HepG2 (cell line): ENCODE measurements around the gene ARFGEF2. TPM values are rescaled to one million over a fixed set of nuclear protein-coding genes. Genes with fewer than 3 reads are reported as not detected.

ENCODE experiments used
- ARHGAP35 ChIP-seq: sonication (generic); formaldehyde crosslinking; IDR thresholded peaks from 2 replicates; pipeline ENCODE4 v1.9.0; 2022; ENCODE audit warnings: mild to moderate bottlenecking, inconsistent platforms, moderate library complexity, missing genetic modification reagents, borderline replicate concordance
- ATF5 ChIP-seq: sonication (generic); formaldehyde crosslinking; IDR thresholded peaks from 2 replicates; pipeline ENCODE4 v1.4.0; 2020; ENCODE audit warnings: mild to moderate bottlenecking, low read depth, missing genetic modification reagents
- BCL3 ChIP-seq: sonication (generic); formaldehyde crosslinking; IDR thresholded peaks from 2 replicates; pipeline ENCODE4 v1.5.1; 2020; ENCODE audit warnings: mild to moderate bottlenecking, missing genetic modification reagents, moderate library complexity
- DZIP1 ChIP-seq: sonication (generic); formaldehyde crosslinking; IDR thresholded peaks from 2 replicates; pipeline ENCODE4 v1.5.0; 2020; ENCODE audit warnings: mild to moderate bottlenecking, missing genetic modification reagents
- EP300 ChIP-seq, 3 experiments: sonication (generic) in 1 of 3; formaldehyde crosslinking in 1 of 3; IDR thresholded peaks; 2 replicates each; pipeline versions ENCODE4 v1.5.1 to v1.6.1; 2011 to 2020; ENCODE audit warnings: low read depth in 2 of 3, low read length in 2 of 3, borderline replicate concordance in 1 of 3, improper control_type of control experiment in 1 of 3, mild to moderate bottlenecking in 1 of 3, missing genetic modification reagents in 1 of 3, moderate library complexity in 1 of 3
- EZH2 ChIP-seq: conservative IDR thresholded peaks from 2 replicates; pipeline ENCODE4 v1.6.1; 2012; ENCODE audit warnings: mild to moderate bottlenecking, low read depth, low read length, moderate library complexity
- HOXA7 ChIP-seq: sonication (generic); formaldehyde crosslinking; IDR thresholded peaks from 2 replicates; pipeline ENCODE4 v1.8.1; 2022; ENCODE audit warnings: mild to moderate bottlenecking, missing genetic modification reagents, moderate library complexity
- MAF1 ChIP-seq: sonication (generic); formaldehyde crosslinking; IDR thresholded peaks from 2 replicates; pipeline ENCODE4 v1.5.0; 2020; ENCODE audit warnings: missing genetic modification reagents, borderline replicate concordance
- NCOA2 ChIP-seq: sonication (generic); formaldehyde crosslinking; IDR thresholded peaks from 2 replicates; pipeline ENCODE4 v1.8.0; 2022; ENCODE audit warnings: inconsistent platforms
- NRL ChIP-seq: sonication (generic); formaldehyde crosslinking; IDR thresholded peaks from 2 replicates; pipeline ENCODE4 v1.5.0; 2020; ENCODE audit warnings: missing genetic modification reagents, mild to moderate bottlenecking, moderate library complexity, borderline replicate concordance
- ONECUT2 ChIP-seq: sonication (generic); formaldehyde crosslinking; IDR thresholded peaks from 2 replicates; pipeline ENCODE4 v1.4.0; 2020; ENCODE audit warnings: missing genetic modification reagents
- ZBTB2 ChIP-seq: sonication (generic); formaldehyde crosslinking; IDR thresholded peaks from 2 replicates; pipeline ENCODE4 v1.8.0; 2022; ENCODE audit warnings: low read depth, missing genetic modification reagents
- ZFP1 ChIP-seq: IDR thresholded peaks from 2 replicates; pipeline ENCODE4 v1.6.1; 2016
- ZNF264 ChIP-seq: sonication (generic); formaldehyde crosslinking; IDR thresholded peaks from 2 replicates; pipeline ENCODE4 v1.4.0; 2020; ENCODE audit warnings: missing genetic modification reagents
- ZNF354B ChIP-seq: sonication (generic); formaldehyde crosslinking; IDR thresholded peaks from 2 replicates; pipeline ENCODE4 v1.8.0; 2022; ENCODE audit warnings: mild to moderate bottlenecking, missing genetic modification reagents
- ZNF432 ChIP-seq: sonication (generic); formaldehyde crosslinking; IDR thresholded peaks from 2 replicates; pipeline ENCODE4 v1.5.0; 2020; ENCODE audit warnings: missing genetic modification reagents, mild to moderate bottlenecking, borderline replicate concordance
- ZNF550 ChIP-seq: sonication (generic); formaldehyde crosslinking; IDR thresholded peaks from 2 replicates; pipeline ENCODE4 v1.4.0; 2020; ENCODE audit warnings: mild to moderate bottlenecking, missing genetic modification reagents, borderline replicate concordance
- ZNF577 ChIP-seq: sonication (generic); formaldehyde crosslinking; IDR thresholded peaks from 2 replicates; pipeline ENCODE4 v1.4.0; 2020; ENCODE audit warnings: mild to moderate bottlenecking, low read depth, missing genetic modification reagents, borderline replicate concordance
- ZNF724P ChIP-seq: sonication (generic); formaldehyde crosslinking; IDR thresholded peaks from 2 replicates; pipeline ENCODE4 v1.8.0; 2022; ENCODE audit warnings: missing genetic modification reagents, borderline replicate concordance
- ZNF772 ChIP-seq: sonication (generic); formaldehyde crosslinking; IDR thresholded peaks from 2 replicates; pipeline ENCODE4 v1.5.0; 2020; ENCODE audit warnings: mild to moderate bottlenecking, missing genetic modification reagents
- polyA plus RNA-seq, 8 experiments: library from polyadenylated mRNA; depleted of rRNA in 3 of 8; stranded (reverse) in 7 of 8; unstranded in 1 of 8; fragments of >200 nt; fragmentation: Illumina TruSeq in 4 of 8; extraction: Trizol in 4 of 8; gene quantifications; 2 replicates each; pipeline versions ENCODE4 v1.2.1 to v1.2.3, GENCODE V29; 2011 to 2016; ENCODE audit warnings: low read depth in 4 of 8, missing spikeins in 1 of 8, mixed read lengths in 1 of 8; ENCODE audit not compliant: insufficient read depth in 1 of 8
- total RNA-seq, 5 experiments: library from RNA; depleted of rRNA; stranded (reverse); fragments of >200 nt; fragmentation: Illumina TruSeq; extraction: Trizol; gene quantifications; 2 replicates each; pipeline ENCODE4 v1.2.3, GENCODE V29; 2016; ENCODE audit warnings: low read depth in 1 of 5
- TF ChIP-seq, protein P1 (sequence below): sonication (generic); formaldehyde crosslinking; IDR thresholded peaks from 2 replicates; pipeline ENCODE4 v1.4.0; 2020; ENCODE audit warnings: missing genetic modification reagents

ARFGEF2 gene
- total and polyA plus RNA-seq, 2 of the 13 experiments (the other 11 are each of a cell fraction or from before 2014, with no cell fraction given) = 44.0 to 60.8 TPM

GRCh38 chr20:48919882-48920526 is 1.5 kb upstream of the ARFGEF2 start (continued):
- TF ChIP-seq NRL (CRISPR knock-in tag) (peak; percentile 80; the same call in 1 of the 2 replicates), HOXA7 (CRISPR knock-in tag) (no peak), ZNF354B (CRISPR knock-in tag) (peak; percentile 66; the same call in 1 of the 2 replicates), NCOA2 (CRISPR knock-in tag) (peak; percentile 81), ARHGAP35 (CRISPR knock-in tag) (no peak), ZNF264 (CRISPR knock-in tag) (peak; percentile 90), ZNF772 (CRISPR knock-in tag) (peak; percentile 96), ZBTB2 (CRISPR knock-in tag) (no peak), DZIP1 (CRISPR knock-in tag) (0 out of 2 replicates have a peak, but pooled peaks have one; percentile 20), ZNF432 (CRISPR knock-in tag) (no peak), ATF5 (0 out of 2 replicates have a peak, but pooled peaks have one; percentile 86), ONECUT2 (CRISPR knock-in tag) (0 out of 2 replicates have a peak, but pooled peaks have one; percentile 26), EZH2 (no peak), ZNF577 (CRISPR knock-in tag) (no peak), BCL3 (CRISPR knock-in tag) (peak; percentile 90; the same call in 1 of the 2 replicates), ZNF724P (no peak), MAF1 (CRISPR knock-in tag) (no peak), ZFP1 (CRISPR knock-in tag) (peak; percentile 80; the same call in 1 of the 2 replicates), EP300 (IDR thresholded peaks at IDR 0.05; ENCODE audit: low read depth in 2 of 2, low read length in 2 of 2) (peak in 1 of 2 experiments; percentile 76; a peak in 2 of 4 replicates), EP300 (CRISPR knock-in tag; IDR thresholded peaks at IDR 0.05; ENCODE audit: borderline replicate concordance) (peak; percentile 64; the same call in 1 of the 2 replicates), ZNF550 (CRISPR knock-in tag) (no peak; the same call in 1 of the 2 replicates)
- TF ChIP-seq, protein P1, sequence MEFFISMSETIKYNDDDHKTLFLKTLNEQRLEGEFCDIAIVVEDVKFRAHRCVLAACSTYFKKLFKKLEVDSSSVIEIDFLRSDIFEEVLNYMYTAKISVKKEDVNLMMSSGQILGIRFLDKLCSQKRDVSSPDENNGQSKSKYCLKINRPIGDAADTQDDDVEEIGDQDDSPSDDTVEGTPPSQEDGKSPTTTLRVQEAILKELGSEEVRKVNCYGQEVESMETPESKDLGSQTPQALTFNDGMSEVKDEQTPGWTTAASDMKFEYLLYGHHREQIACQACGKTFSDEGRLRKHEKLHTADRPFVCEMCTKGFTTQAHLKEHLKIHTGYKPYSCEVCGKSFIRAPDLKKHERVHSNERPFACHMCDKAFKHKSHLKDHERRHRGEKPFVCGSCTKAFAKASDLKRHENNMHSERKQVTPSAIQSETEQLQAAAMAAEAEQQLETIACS = no peak
